GM23338 (cell line): ENCODE results near the gene TAOK3. TPM values are rescaled to one million over a fixed set of nuclear protein-coding genes. Genes with fewer than 3 reads are reported as not detected.

ENCODE experiments used
- ATAC-seq: fragments of 200-7000 bp; cut with Tn5 transposase; 3 replicates; pipeline ENCODE4 v1.9.1; 2020
- DNase-seq: peaks from one replicate; pipeline ENCODE4 v3.0.0-alpha.2; 2015; ENCODE audit warnings: low spot score
- H2AFZ ChIP-seq: fragments of 200-600 bp; sonication (generic); 2 replicates; pipeline ENCODE4 v1.8.0; 2016; ENCODE audit warnings: antibody characterized with exemption, mild to moderate bottlenecking, moderate library complexity
- H3F3A ChIP-seq: fragments of 200-600 bp; sonication (generic); replicated peaks from 2 replicates; pipeline ENCODE4 v1.8.0; 2017; ENCODE audit warnings: antibody characterized with exemption, mixed run types, low read depth
- H3K27ac ChIP-seq: fragments of 200-600 bp; sonication (generic); 2 replicates; pipeline ENCODE4 v1.6.1; 2016; ENCODE audit warnings: low read depth
- H3K27me3 ChIP-seq: fragments of 200-600 bp; sonication (generic); 2 replicates; pipeline ENCODE4 v1.8.0; 2016; ENCODE audit warnings: mild to moderate bottlenecking, mixed run types, moderate library complexity; ENCODE audit not compliant: insufficient read depth
- H3K36me3 ChIP-seq: fragments of 200-600 bp; sonication (generic); 2 replicates; pipeline ENCODE4 v1.8.0; 2016; ENCODE audit warnings: mild to moderate bottlenecking; ENCODE audit not compliant: insufficient read depth
- H3K4me1 ChIP-seq: fragments of 200-600 bp; sonication (generic); 2 replicates; pipeline ENCODE4 v1.8.0; 2016; ENCODE audit warnings: mild to moderate bottlenecking, moderate library complexity; ENCODE audit not compliant: insufficient read depth
- H3K4me2 ChIP-seq: fragments of 200-600 bp; sonication (generic); 2 replicates; pipeline ENCODE4 v1.7.1; 2017; ENCODE audit warnings: mixed run types
- H3K4me3 ChIP-seq: fragments of 200-600 bp; sonication (generic); 2 replicates; pipeline ENCODE4 v1.6.1; 2016; ENCODE audit warnings: mixed run types
- H3K79me2 ChIP-seq: fragments of 200-600 bp; sonication (generic); replicated peaks from 2 replicates; pipeline ENCODE4 v1.8.0; 2017; ENCODE audit warnings: mild to moderate bottlenecking; ENCODE audit not compliant: insufficient read depth
- H3K9me2 ChIP-seq: fragments of 200-600 bp; sonication (generic); 2 replicates; pipeline ENCODE4 v1.8.0; 2017; ENCODE audit not compliant: insufficient read depth
- H4K20me1 ChIP-seq: fragments of 200-600 bp; sonication (generic); replicated peaks from 2 replicates; pipeline ENCODE4 v1.8.0; 2017; ENCODE audit warnings: mild to moderate bottlenecking; ENCODE audit not compliant: insufficient read depth
- H3K27ac Mint-ChIP-seq: 2 replicates; pipeline ENCODE4 v1.8.0; 2020; ENCODE audit warnings: inconsistent platforms, mild to moderate bottlenecking, moderate library complexity, mixed read lengths
- H3K27me3 Mint-ChIP-seq: 3 replicates; pipeline ENCODE4 v1.8.0; 2022; ENCODE audit warnings: low read depth, mild to moderate bottlenecking, moderate library complexity, mixed read lengths, inconsistent platforms; ENCODE audit not compliant: insufficient read depth, poor library complexity
- H3K36me3 Mint-ChIP-seq: 3 replicates; pipeline ENCODE4 v1.8.0; 2021; ENCODE audit warnings: low read depth, mild to moderate bottlenecking, inconsistent platforms, moderate library complexity, mixed read lengths
- H3K4me1 Mint-ChIP-seq: 3 replicates; pipeline ENCODE4 v1.8.0; 2020; ENCODE audit warnings: mild to moderate bottlenecking, inconsistent platforms, mixed read lengths
- H3K4me3 Mint-ChIP-seq: 3 replicates; pipeline ENCODE4 v1.8.0; 2021; ENCODE audit warnings: moderate library complexity, mild to moderate bottlenecking, inconsistent platforms, mixed read lengths
- H3K9me3 Mint-ChIP-seq: 3 replicates; pipeline ENCODE4 v1.8.0; 2020; ENCODE audit warnings: moderate library complexity, mild to moderate bottlenecking, inconsistent platforms, mixed read lengths
- EZH2 ChIP-seq: fragments of 200-600 bp; sonication (generic); IDR thresholded peaks from one replicate; pipeline ENCODE4 v1.8.0; 2017; ENCODE audit warnings: antibody characterized with exemption, mild to moderate bottlenecking, low read depth; ENCODE audit not compliant: unreplicated experiment
- NANOG ChIP-seq: IDR thresholded peaks from 2 replicates; pipeline ENCODE4 v1.6.1; 2016; ENCODE audit warnings: antibody characterized with exemption, borderline replicate concordance
- ZNF331 ChIP-seq: fragments of 250-450 bp; sonication (Bioruptor Pico); IDR thresholded peaks from 2 replicates; pipeline ENCODE4 v1.5.0; 2020; ENCODE audit warnings: low read depth, mild to moderate bottlenecking, moderate library complexity
- polyA plus RNA-seq: library from polyadenylated mRNA; unstranded; fragments of >200 nt; fragmentation: Nextera tagmentation; extraction: Ambion mirVana; gene quantifications from 2 replicates; pipeline ENCODE4 v1.2.1, GENCODE V29; 2016
- total RNA-seq: library from RNA; depleted of rRNA; stranded (reverse); fragments of >200 nt; shearing (Covaris generic); gene quantifications from 2 replicates; pipeline ENCODE4 v1.2.3, GENCODE V29; 2014
- TF ChIP-seq, protein P1 (sequence below): IDR thresholded peaks from one replicate; pipeline ENCODE4 v1.6.1; 2018; ENCODE audit warnings: antibody characterized with exemption; ENCODE audit not compliant: unreplicated experiment
- TF ChIP-seq, protein P2 (sequence below): IDR thresholded peaks from 2 replicates; pipeline ENCODE4 v1.6.1; 2016; ENCODE audit warnings: antibody characterized with exemption

TAOK3 gene
- total and polyA plus RNA-seq, 2 experiments from 2014 or later: 7.6 to 20.4 TPM

DNA sequence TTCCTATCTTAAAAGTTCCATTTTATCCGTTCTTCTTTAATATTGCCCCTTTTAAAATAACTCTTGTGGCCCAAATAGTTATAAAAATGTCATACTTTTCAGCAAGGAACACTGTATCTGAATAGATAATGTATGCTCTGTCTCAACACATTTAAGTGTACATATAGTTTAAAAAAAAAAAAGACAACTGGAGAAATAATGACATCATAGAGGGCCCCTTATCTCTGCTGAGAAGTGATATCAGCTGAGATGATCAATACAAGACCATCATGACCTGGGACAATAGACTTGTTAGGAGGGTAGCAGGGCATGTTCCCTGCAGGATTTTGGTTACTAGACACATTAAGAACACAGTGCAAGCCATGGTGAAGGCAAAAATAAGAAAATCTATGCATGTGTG lies 159.3 kb downstream of the TAOK3 start:
- ATAC-seq (no peak), DNase-seq (no peak)
- no peak overlapping the region for H3K27ac ChIP-seq
- no peaks in the 10 kb centered on the region; the same call in 2 of the 3 replicates for H3K9me3 Mint-ChIP-seq
- no peak overlapping the region for H3K4me3 ChIP-seq
- H3F3A ChIP-seq: no peaks in the 10 kb centered on the region; the same call in 1 of the 2 replicates
- TF ChIP-seq ZNF331 (CRISPR knock-in tag): no peak
- no peak overlapping the region for H3K4me2 ChIP-seq
- no peak overlapping the region for H3K27ac Mint-ChIP-seq
- H4K20me1 ChIP-seq: no peaks in the 10 kb centered on the region
- H3K9me2 ChIP-seq: no peaks in the 10 kb centered on the region
- no peak overlapping the region for H3K4me3 Mint-ChIP-seq
- H3K27me3 Mint-ChIP-seq: no peaks in the 10 kb centered on the region
- H3K4me1 Mint-ChIP-seq: no peaks in the 10 kb centered on the region
- no peaks in the 10 kb centered on the region for H3K79me2 ChIP-seq
- no peak overlapping the region for H2AFZ ChIP-seq
- no peaks in the 10 kb centered on the region for H3K36me3 ChIP-seq
- H3K27me3 ChIP-seq: no peaks in the 10 kb centered on the region
- H3K4me1 ChIP-seq: no peaks in the 10 kb centered on the region
- 0 out of 3 replicates have a peak, but pooled peaks cover 2% of the 10 kb centered on the region for H3K36me3 Mint-ChIP-seq

DNA sequence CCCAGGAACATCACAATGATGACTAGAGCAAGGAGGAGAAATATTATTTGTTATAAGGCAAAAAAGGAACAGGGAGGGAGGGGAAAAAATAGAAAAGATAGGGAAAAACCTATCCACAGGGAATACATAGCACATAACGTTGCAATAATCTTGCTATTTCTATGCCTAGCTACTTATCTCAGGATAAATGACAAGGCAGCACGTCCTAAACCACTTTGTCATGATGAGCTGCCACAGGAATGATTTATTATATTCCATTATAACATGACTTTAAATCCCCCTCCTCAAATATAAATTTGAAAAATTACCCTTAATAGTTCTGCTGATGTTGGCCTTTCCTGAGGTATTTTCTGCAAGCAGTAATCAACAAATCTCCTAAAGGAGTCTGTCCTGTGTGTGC lies 160.1 kb downstream of the TAOK3 start:
- Histone ChIP-seq H4K20me1 (no peaks in the 10 kb centered on the region), H3K27ac (no peak overlapping the region), H3K79me2 (no peaks in the 10 kb centered on the region), H3F3A (no peaks in the 10 kb centered on the region; the same call in 1 of the 2 replicates), H3K27me3 (no peaks in the 10 kb centered on the region), H2AFZ (no peak overlapping the region), H3K9me2 (no peaks in the 10 kb centered on the region), H3K36me3 (no peaks in the 10 kb centered on the region), H3K4me3 (no peak overlapping the region), H3K4me2 (no peak overlapping the region), H3K4me1 (no peaks in the 10 kb centered on the region)
- no peak overlapping the region for H3K4me3 Mint-ChIP-seq
- H3K9me3 Mint-ChIP-seq: no peaks in the 10 kb centered on the region; the same call in 2 of the 3 replicates
- DNase-seq (no peak), ATAC-seq (no peak)
- 0 out of 3 replicates have a peak, but pooled peaks cover 2% of the 10 kb centered on the region for H3K36me3 Mint-ChIP-seq
- TF ChIP-seq ZNF331 (CRISPR knock-in tag) (no peak), EZH2 (no peak), NANOG (no peak)
- TF ChIP-seq, protein P1, sequence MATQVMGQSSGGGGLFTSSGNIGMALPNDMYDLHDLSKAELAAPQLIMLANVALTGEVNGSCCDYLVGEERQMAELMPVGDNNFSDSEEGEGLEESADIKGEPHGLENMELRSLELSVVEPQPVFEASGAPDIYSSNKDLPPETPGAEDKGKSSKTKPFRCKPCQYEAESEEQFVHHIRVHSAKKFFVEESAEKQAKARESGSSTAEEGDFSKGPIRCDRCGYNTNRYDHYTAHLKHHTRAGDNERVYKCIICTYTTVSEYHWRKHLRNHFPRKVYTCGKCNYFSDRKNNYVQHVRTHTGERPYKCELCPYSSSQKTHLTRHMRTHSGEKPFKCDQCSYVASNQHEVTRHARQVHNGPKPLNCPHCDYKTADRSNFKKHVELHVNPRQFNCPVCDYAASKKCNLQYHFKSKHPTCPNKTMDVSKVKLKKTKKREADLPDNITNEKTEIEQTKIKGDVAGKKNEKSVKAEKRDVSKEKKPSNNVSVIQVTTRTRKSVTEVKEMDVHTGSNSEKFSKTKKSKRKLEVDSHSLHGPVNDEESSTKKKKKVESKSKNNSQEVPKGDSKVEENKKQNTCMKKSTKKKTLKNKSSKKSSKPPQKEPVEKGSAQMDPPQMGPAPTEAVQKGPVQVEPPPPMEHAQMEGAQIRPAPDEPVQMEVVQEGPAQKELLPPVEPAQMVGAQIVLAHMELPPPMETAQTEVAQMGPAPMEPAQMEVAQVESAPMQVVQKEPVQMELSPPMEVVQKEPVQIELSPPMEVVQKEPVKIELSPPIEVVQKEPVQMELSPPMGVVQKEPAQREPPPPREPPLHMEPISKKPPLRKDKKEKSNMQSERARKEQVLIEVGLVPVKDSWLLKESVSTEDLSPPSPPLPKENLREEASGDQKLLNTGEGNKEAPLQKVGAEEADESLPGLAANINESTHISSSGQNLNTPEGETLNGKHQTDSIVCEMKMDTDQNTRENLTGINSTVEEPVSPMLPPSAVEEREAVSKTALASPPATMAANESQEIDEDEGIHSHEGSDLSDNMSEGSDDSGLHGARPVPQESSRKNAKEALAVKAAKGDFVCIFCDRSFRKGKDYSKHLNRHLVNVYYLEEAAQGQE: no peak
- TF ChIP-seq, protein P2, sequence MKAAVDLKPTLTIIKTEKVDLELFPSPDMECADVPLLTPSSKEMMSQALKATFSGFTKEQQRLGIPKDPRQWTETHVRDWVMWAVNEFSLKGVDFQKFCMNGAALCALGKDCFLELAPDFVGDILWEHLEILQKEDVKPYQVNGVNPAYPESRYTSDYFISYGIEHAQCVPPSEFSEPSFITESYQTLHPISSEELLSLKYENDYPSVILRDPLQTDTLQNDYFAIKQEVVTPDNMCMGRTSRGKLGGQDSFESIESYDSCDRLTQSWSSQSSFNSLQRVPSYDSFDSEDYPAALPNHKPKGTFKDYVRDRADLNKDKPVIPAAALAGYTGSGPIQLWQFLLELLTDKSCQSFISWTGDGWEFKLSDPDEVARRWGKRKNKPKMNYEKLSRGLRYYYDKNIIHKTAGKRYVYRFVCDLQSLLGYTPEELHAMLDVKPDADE: no peak
- H3K27me3 Mint-ChIP-seq: no peaks in the 10 kb centered on the region
- H3K27ac Mint-ChIP-seq: no peak overlapping the region
- H3K4me1 Mint-ChIP-seq: peaks cover 4% of the 10 kb centered on the region; the same call in 2 of the 3 replicates

- no peak for TF ChIP-seq ZNF331 (CRISPR knock-in tag)
These were observed 166.6 kb downstream of the TAOK3 start for GRCh38 chr12:118206107-118206412.

More at GRCh38 chr12:118206107-118206412, 166.6 kb downstream of the TAOK3 start:
- no peak for DNase-seq
- Mint-ChIP-seq H3K27ac (peak overlapping the region; percentile 19; the same call in 1 of the 2 replicates), H3K4me1 (peaks cover 4% of the 10 kb centered on the region; the same call in 2 of the 3 replicates), H3K9me3 (no peaks in the 10 kb centered on the region), H3K4me3 (no peak overlapping the region), H3K27me3 (no peaks in the 10 kb centered on the region), H3K36me3 (no peaks in the 10 kb centered on the region)
- Histone ChIP-seq H3K9me2 (no peaks in the 10 kb centered on the region), H3K4me3 (no peak overlapping the region), H4K20me1 (no peaks in the 10 kb centered on the region), H3K27ac (no peak overlapping the region; the same call in 1 of the 2 replicates), H3K27me3 (no peaks in the 10 kb centered on the region), H3K4me1 (no peaks in the 10 kb centered on the region), H2AFZ (no peak overlapping the region), H3K4me2 (no peak overlapping the region), H3K36me3 (no peaks in the 10 kb centered on the region), H3K79me2 (no peaks in the 10 kb centered on the region), H3F3A (no peaks in the 10 kb centered on the region; the same call in 1 of the 2 replicates)
- ATAC-seq: no peak
